Fibroblast of skin of left biceps (primary cell): ENCODE measurements around the gene ANO2.

Source experiments
- DNase-seq, 2 experiments: peaks; one replicate each; pipeline ENCODE4 v3.0.0-alpha.2; 2013; ENCODE audit warnings: low read depth in 2 of 2

Gene ANO2

GRCh38 chr12:5623411-5623810 lies 321.6 kb downstream of the ANO2 start:
- no peak for DNase-seq

GRCh38 chr12:5622280-5622679 lies 322.8 kb downstream of the ANO2 start:
- no peak for DNase-seq

- DNase-seq, result no peak
Measured at GRCh38 chr12:5621329-5621728, 323.7 kb downstream of the ANO2 start.

- DNase-seq, result no peak
Measured at GRCh38 chr12:5620896-5621295, 324.2 kb downstream of the ANO2 start.

- DNase-seq, result no peak
Measured at GRCh38 chr12:5619628-5620027, 325.4 kb downstream of the ANO2 start.

GRCh38 chr12:5616854-5617253 lies 328.2 kb downstream of the ANO2 start:
- no peak for DNase-seq

- DNase-seq, result no peak
Measured at GRCh38 chr12:5615760-5616159, 329.3 kb downstream of the ANO2 start.

- DNase-seq, result peak in 1 of 2 experiments; percentile 8
Measured at GRCh38 chr12:5614256-5614655, 330.8 kb downstream of the ANO2 start.

GRCh38 chr12:5612556-5613410 lies 332.3 kb downstream of the ANO2 start:
- no peak for DNase-seq

GRCh38 chr12:5611162-5611561 lies 333.9 kb downstream of the ANO2 start:
- no peak for DNase-seq

- DNase-seq, result no peak
Measured at GRCh38 chr12:5599378-5599777, 345.7 kb downstream of the ANO2 start.

- no peak for DNase-seq
Measured at GRCh38 chr12:5593998-5594397, 351.1 kb downstream of the ANO2 start.

- DNase-seq, result no peak
Measured at GRCh38 chr12:5593086-5593485, 352.0 kb downstream of the ANO2 start.

- DNase-seq, result no peak
Measured at GRCh38 chr12:5592310-5592709, 352.7 kb downstream of the ANO2 start.

GRCh38 chr12:5590316-5590715 lies 354.7 kb downstream of the ANO2 start:
- DNase-seq, result no peak

GRCh38 chr12:5589054-5589453 lies 356.0 kb downstream of the ANO2 start:
- no peak for DNase-seq

GRCh38 chr12:5588591-5588990 lies 356.5 kb downstream of the ANO2 start:
- no peak for DNase-seq

- DNase-seq, result peak; percentile 68
Measured at GRCh38 chr12:5588176-5588575, 356.9 kb downstream of the ANO2 start.

GRCh38 chr12:5587711-5588121 lies 357.3 kb downstream of the ANO2 start:
- no peak for DNase-seq

GRCh38 chr12:5586201-5586600 lies 358.9 kb downstream of the ANO2 start:
- no peak for DNase-seq

GRCh38 chr12:5585178-5585577 lies 359.9 kb downstream of the ANO2 start:
- no peak for DNase-seq

- no peak for DNase-seq
Measured at GRCh38 chr12:5584412-5585175, 360.5 kb downstream of the ANO2 start.

GRCh38 chr12:5582541-5582940 lies 362.5 kb downstream of the ANO2 start:
- no peak for DNase-seq
